ENCODE data around the gene AGAP3. TPM values are rescaled to one million over a fixed set of nuclear protein-coding genes. Genes with fewer than 3 reads are reported as not detected.

Gene AGAP3
- polyA plus RNA-seq, 1 of the 3 experiments (the other 2 are of a cell fraction), result 126 TPM

GRCh38 chr7:151068069-151068773, 18.1 kb upstream of the AGAP3 start:
- H3K36me3 ChIP-seq (replicated peaks in 1 of 2; ENCODE audit: control insufficient read depth in 1 of 2, insufficient read depth in 2 of 2, low read length in 1 of 2), result peaks cover 61 to 79% of the 10 kb centered on the region in 2 experiments
- H3K4me3 ChIP-seq (ENCODE audit: low read depth in 2 of 2, low read length in 1 of 2), result no peak overlapping the region
- no peak for DNase-seq
- peaks cover 15% of the 10 kb centered on the region for H4K20me1 ChIP-seq (ENCODE audit: insufficient read depth)
- no peaks in the 10 kb centered on the region for H3K9me2 ChIP-seq
- no peak overlapping the region for H2AFZ ChIP-seq (ENCODE audit: low read depth)
- 78% methylated on average over 12 of the region's 12 CpGs for WGBS (ENCODE audit: low lambda C conversion rate)
- H3K27ac ChIP-seq (ENCODE audit: low read depth in 2 of 2, low read length in 1 of 2), result no peak overlapping the region
- H3K79me2 ChIP-seq (ENCODE audit: insufficient read depth), result peaks cover 48% of the 10 kb centered on the region; the same call in 1 of the 2 replicates
- POLR2A ChIA-PET, result interaction anchor here (1.1 to 1.5 kb wide), 2 partner anchors 8 to 13 kb away, joined by 3 read pairs; partner anchors contain the start of gene FASTK
- H3K27me3 ChIP-seq (ENCODE audit: insufficient read depth), result no peaks in the 10 kb centered on the region
- H3K4me1 ChIP-seq (ENCODE audit: control insufficient read depth in 1 of 2, insufficient read depth in 2 of 2, low read depth in 1 of 2, low read length in 1 of 2), result no peaks in the 10 kb centered on the region; a peak in 2 of 4 replicates
- CTCF ChIA-PET, result interaction anchor here (0.6 to 12.2 kb wide), 8 partner anchors 8 to 50 kb away, joined by 3 to 77 read pairs (median 5); partner anchors contain the start of genes CDK5 and SLC4A2
- TF ChIP-seq TEAD4 (IDR thresholded peaks at IDR 0.05; ENCODE audit: borderline replicate concordance, insufficient read depth) (0 out of 2 replicates have a peak, but pooled peaks have one; percentile 25), JUND (IDR thresholded peaks at IDR 0.05) (no peak)
- H3K4me2 ChIP-seq, result no peak overlapping the region
- H3F3A ChIP-seq (replicated peaks; ENCODE audit: insufficient read depth), result peaks cover 14% of the 10 kb centered on the region
- H3K9me3 ChIP-seq, result no peaks in the 10 kb centered on the region
- H3K9ac ChIP-seq, result no peak overlapping the region

- H4K20me1 ChIP-seq (ENCODE audit: insufficient read depth), result no peaks in the 10 kb centered on the region
- no peak overlapping the region for H3K9ac ChIP-seq
- H3K4me3 ChIP-seq (ENCODE audit: low read depth in 2 of 2, low read length in 1 of 2), result no peak overlapping the region
- 97% methylated on average over 14 of the region's 17 CpGs for WGBS (ENCODE audit: low lambda C conversion rate)
- no peak overlapping the region for H3K4me2 ChIP-seq
- peaks cover 30% of the 10 kb centered on the region; the same call in 1 of the 2 replicates for H3K79me2 ChIP-seq (ENCODE audit: insufficient read depth)
- no peaks in the 10 kb centered on the region for H3K9me3 ChIP-seq
- H3K9me2 ChIP-seq, result no peaks in the 10 kb centered on the region
- H3F3A ChIP-seq (replicated peaks; ENCODE audit: insufficient read depth), result peaks cover 17% of the 10 kb centered on the region
- CTCF ChIA-PET, result interaction anchor here (1.0 to 12.2 kb wide), 4 partner anchors 8 to 52 kb away, joined by 3 to 77 read pairs (median 14); partner anchors contain the start of genes CDK5 and SLC4A2
- POLR2A ChIA-PET, result interaction anchor here (1.0 kb wide), 1 partner anchor 11 kb away, joined by 3 read pairs; the partner anchor contains the start of gene FASTK
- H3K36me3 ChIP-seq (replicated peaks in 1 of 2; ENCODE audit: control insufficient read depth in 1 of 2, insufficient read depth in 2 of 2, low read length in 1 of 2), result peaks cover 60 to 86% of the 10 kb centered on the region in 2 experiments
- TF ChIP-seq JUND (IDR thresholded peaks at IDR 0.05) (no peak), YY1 (IDR thresholded peaks at IDR 0.05; ENCODE audit: low read depth) (no peak), GABPA (IDR thresholded peaks at IDR 0.05; ENCODE audit: low read depth) (no peak), CTCF (IDR thresholded peaks at IDR 0.05) (no peak), RCOR1 (IDR thresholded peaks at IDR 0.05; ENCODE audit: low read length) (no peak)
- H3K4me1 ChIP-seq (ENCODE audit: control insufficient read depth in 1 of 2, insufficient read depth in 2 of 2, low read depth in 1 of 2, low read length in 1 of 2), result no peaks in the 10 kb centered on the region; a peak in 2 of 4 replicates
- H2AFZ ChIP-seq (ENCODE audit: low read depth), result no peak overlapping the region
- no peak for DNase-seq
- no peak overlapping the region for H3K27ac ChIP-seq (ENCODE audit: low read depth in 2 of 2, low read length in 1 of 2)
- H3K27me3 ChIP-seq (ENCODE audit: insufficient read depth), result no peaks in the 10 kb centered on the region
Observed at GRCh38 chr7:151069841-151070573, 16.3 kb upstream of the AGAP3 start.

All from SK-N-SH (cell line).